HG02973 (cell line): Measurements from ENCODE around the gene ZCCHC14.

Experiments used
- ATAC-seq: cut with Tn5 transposase; IDR thresholded peaks from one replicate; pipeline ENCODE4 v1.9.1; 2021; ENCODE audit warnings: moderate library complexity; ENCODE audit not compliant: unreplicated experiment

Gene ZCCHC14

GRCh38 chr16:87459027-87459426 is 33.8 kb downstream of the ZCCHC14 start:
- no peak for ATAC-seq

DNA sequence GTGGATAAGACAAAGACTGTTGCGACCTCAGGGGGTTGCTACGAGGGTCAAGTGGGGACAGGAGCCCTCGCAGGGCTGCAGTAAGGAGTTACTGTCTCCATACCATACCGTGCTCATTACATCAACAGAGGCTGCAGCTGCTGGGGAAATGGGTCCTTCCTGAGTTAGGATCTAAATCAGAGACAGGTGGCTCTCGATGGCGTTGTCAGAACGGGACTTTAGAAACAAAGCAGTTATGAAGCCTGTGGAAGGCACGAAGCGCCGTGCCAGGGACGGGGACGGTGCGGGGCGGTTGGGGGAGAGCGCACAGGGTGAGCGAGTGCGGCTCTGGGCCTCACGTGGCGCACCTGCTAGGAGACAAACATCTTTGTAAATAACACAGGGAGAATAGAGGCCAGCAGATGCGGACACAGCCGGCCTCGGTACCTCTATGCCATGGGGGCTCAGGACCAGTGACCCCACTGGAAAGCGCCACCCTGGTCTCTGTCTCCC is 34.4 kb downstream of the ZCCHC14 start:
- ATAC-seq, result no peak

GRCh38 chr16:87457709-87458423 is 35.0 kb downstream of the ZCCHC14 start:
- no peak for ATAC-seq

DNA sequence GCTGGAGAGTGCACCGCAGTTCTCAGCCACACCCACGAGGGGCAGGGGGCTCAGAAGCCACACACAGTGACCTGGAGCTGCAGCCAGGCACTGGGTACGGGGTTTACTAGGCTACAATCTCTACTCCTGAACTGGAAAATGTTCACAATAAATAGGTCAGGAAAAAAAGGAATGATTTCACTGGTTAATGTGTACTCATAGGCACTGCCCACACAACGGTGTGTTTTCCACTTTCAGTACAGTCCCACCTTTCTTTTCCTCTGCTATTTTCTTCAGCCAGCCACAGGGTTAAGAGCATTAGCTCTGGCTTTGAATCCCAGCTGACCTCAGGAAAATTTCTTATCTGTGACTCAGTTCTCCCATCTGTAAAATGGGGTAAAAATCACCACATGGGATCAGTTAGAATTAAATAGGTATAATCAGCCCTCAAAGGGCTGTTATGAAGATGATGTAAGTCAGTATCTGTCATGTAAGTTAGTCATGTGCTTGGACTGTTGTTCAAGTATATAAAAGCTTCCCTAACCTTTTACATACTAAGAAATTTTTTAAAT is 35.7 kb downstream of the ZCCHC14 start:
- ATAC-seq, result no peak

DNA sequence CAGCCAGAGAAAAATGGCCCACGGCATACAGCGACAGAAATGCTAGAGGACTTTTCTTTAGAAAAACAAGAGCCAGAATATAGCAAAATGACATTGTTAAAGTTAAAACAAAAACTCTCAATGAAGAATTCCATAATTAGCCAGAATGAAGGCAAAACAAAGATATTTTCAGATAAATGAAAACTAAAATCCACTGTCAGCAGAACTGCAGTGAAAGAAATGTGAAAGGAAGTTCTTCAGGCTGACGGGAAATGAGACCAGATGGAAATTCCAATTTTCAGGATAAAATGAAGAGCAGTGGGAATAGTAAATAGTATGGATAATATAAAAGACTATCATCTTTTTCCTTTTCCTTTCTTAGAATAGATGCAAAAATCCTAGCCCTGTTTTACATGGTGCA is 38.4 kb downstream of the ZCCHC14 start:
- no peak for ATAC-seq

- no peak for ATAC-seq
Observed at GRCh38 chr16:87453326-87453725, 39.5 kb downstream of the ZCCHC14 start.

DNA sequence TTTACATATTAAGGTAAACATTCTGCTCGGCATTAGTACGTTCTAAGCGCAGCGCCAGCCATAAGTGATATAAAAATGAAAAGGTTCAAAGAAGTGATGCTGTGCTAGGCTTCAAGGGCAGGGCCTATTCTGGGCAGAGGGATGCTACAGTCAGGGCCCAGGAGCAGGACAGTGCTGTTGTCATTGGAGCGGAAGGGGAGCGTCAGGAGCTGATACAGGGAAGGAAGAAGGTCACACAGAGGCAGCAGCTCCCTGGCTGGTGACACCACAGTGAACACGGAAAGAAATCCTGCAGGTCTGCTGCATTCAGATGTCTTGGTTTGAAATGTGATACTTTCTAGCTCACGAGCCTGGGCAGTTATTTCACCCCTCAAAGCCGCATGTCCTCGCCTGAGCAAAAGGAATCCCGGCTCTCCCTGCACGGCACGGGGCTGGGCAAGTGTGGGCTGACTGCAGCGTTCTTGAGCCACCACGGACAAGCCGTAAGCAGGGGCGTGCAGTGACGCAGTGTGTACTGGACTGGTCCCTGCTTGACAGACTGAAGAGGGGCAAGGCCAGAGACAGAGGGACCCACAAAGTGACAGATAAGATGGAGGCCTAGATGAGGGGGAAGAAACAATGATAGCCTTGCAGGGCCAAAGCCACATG is 41.1 kb downstream of the ZCCHC14 start:
- no peak for ATAC-seq

GRCh38 chr16:87448866-87449265 is 44.0 kb downstream of the ZCCHC14 start:
- ATAC-seq, result no peak

DNA sequence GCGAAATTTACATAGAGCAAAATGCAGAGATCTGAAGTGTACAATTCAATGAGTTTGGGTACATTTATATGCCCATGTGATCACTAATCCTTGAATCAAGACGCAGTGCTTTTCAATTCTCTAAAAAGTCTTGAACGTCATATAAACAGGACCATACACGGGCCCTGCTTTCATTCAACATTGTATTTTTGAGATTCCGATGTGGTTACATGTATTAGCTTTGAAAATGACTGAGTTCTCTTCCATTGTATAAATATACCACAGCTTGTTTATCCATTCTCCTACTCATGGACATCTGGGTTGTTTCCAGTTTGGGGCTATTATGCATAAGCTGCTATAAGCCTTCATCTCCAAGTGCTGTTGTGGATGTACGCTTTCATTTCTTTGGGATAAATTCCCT is 45.5 kb downstream of the ZCCHC14 start:
- no peak for ATAC-seq

DNA sequence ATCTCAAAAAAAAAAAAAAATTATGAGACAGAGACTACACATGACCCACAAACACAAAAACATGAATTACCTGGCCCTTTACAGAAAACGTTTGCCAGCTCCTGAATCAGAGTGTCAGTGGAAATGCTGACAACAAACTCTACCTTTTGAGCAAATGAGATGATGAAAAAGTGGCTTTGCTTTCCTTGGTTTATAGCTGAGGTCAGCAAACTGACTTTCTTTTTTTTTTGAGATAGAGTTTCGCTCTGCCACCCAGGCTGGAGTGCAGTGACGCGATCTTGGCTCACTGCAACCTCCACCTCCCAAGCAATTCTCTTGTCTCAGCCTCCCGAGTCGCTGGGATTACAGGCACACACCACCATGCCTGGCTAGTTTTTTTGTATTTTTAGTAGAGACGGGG is 46.3 kb downstream of the ZCCHC14 start:
- ATAC-seq, result no peak

DNA sequence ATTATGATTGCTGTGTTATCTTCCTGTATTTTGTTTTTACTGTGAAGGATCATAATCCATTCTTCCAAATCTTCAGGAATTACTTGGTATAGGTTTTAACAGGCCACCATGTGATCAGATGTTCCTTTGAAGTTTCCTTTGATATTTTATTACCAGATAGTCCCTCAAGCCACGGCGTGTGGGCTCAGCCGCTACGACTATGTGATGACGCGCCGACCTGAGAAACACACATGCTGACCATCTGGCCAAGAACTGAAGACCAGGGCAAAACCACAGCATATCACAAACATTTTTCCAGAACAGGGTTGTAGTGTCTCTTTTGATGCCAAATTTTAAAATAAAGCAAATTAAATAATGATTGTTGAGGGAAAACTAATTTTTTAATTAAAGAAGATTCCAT is 47.3 kb downstream of the ZCCHC14 start:
- ATAC-seq, result no peak

- no peak for ATAC-seq
Observed at GRCh38 chr16:87443964-87444363, 48.9 kb downstream of the ZCCHC14 start.

DNA sequence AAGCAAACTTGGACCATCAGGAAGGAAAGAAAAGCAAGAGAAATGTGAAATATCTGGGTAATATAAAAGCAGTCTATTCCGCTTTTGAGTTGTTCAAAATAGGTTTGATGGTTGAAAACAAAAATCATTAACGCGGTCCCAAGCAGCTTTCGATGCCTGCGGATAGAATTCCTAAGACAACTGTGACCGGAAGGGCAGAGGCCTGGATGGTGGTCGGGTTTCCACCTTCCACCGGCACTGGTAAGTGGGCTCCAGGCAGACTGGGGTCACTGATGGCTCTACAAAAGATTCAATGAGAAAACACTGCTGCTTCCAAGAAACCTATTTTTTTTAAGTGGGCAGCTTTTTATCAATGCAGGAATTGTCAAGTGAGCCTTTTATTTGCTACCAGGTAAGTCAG is 49.8 kb downstream of the ZCCHC14 start:
- ATAC-seq, result no peak

GRCh38 chr16:87442581-87442966 is 50.2 kb downstream of the ZCCHC14 start:
- no peak for ATAC-seq

- no peak for ATAC-seq
Observed at GRCh38 chr16:87441886-87442580, 50.8 kb downstream of the ZCCHC14 start.

- ATAC-seq, result no peak
Observed at GRCh38 chr16:87439926-87440325, 52.9 kb downstream of the ZCCHC14 start.

DNA sequence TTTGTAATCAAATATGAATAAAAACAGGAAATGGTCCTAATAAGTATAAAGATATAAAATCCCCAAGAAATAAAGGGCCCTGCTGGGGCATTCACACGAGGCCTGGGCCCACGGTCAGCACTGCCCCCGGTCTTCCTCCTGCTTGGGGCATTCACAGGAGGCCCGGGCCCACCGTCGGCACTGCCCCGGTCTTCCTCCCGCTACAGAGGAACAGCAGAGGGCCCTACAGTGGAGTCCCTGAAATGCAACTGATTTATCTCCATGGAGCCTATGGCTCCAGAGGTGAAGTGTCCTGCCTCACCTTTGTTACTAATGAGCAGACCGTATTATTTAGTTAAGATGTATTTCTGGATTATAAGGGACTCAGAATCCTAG is 54.2 kb downstream of the ZCCHC14 start:
- ATAC-seq, result no peak

GRCh38 chr16:87437911-87438610 is 54.8 kb downstream of the ZCCHC14 start:
- no peak for ATAC-seq

- no peak for ATAC-seq
Observed at GRCh38 chr16:87437327-87437726, 55.5 kb downstream of the ZCCHC14 start.

- no peak for ATAC-seq
Observed at GRCh38 chr16:87436225-87437172, 56.3 kb downstream of the ZCCHC14 start.
